Astrocyte (in vitro differentiated cells and primary cell): ENCODE measurements around the gene AVPR2. TPM values are rescaled to one million over a fixed set of nuclear protein-coding genes. Genes with fewer than 3 reads are reported as not detected.

Source experiments
- DNase-seq: peaks from one replicate; pipeline ENCODE4 v3.0.0-alpha.2; 2010; ENCODE audit warnings: low read depth
- FAIRE-seq: peaks from 2 replicates; lab custom pipeline; 2011; peaks lifted over from hg19 to GRCh38; lab: Jason Lieb, UNC
- H2AFZ ChIP-seq: 2 replicates; pipeline ENCODE4 v1.6.0; 2012; ENCODE audit warnings: low read depth, low read length, inconsistent platforms
- H3K27ac ChIP-seq: 2 replicates; pipeline ENCODE4 v1.5.1; 2011; ENCODE audit warnings: low read depth, low read length, inconsistent platforms
- H3K27me3 ChIP-seq: 2 replicates; pipeline ENCODE4 v1.6.0; 2011; ENCODE audit warnings: low read length, inconsistent platforms; ENCODE audit not compliant: insufficient read depth
- H3K36me3 ChIP-seq: 2 replicates; pipeline ENCODE4 v1.5.1; 2011; ENCODE audit warnings: low read length, inconsistent platforms; ENCODE audit not compliant: insufficient read depth
- H3K4me1 ChIP-seq: 2 replicates; pipeline ENCODE4 v1.5.1; 2011; ENCODE audit warnings: low read length, inconsistent platforms; ENCODE audit not compliant: insufficient read depth
- H3K4me2 ChIP-seq: 2 replicates; pipeline ENCODE4 v1.6.0; 2012; ENCODE audit warnings: low read length, inconsistent platforms
- H3K4me3 ChIP-seq: 2 replicates; pipeline ENCODE4 v1.5.1; 2011; ENCODE audit warnings: low read depth, mild to moderate bottlenecking, low read length, inconsistent platforms; ENCODE audit not compliant: insufficient read depth
- H3K79me2 ChIP-seq: 2 replicates; pipeline ENCODE4 v1.6.0; 2012; ENCODE audit warnings: mild to moderate bottlenecking, low read length, inconsistent platforms; ENCODE audit not compliant: insufficient read depth
- H3K9ac ChIP-seq: 2 replicates; pipeline ENCODE4 v1.6.0; 2012; ENCODE audit warnings: mild to moderate bottlenecking, low read length, inconsistent platforms
- H3K9me3 ChIP-seq: 2 replicates; pipeline ENCODE4 v1.5.1; 2012; ENCODE audit warnings: low read depth, mild to moderate bottlenecking, low read length, inconsistent platforms; ENCODE audit not compliant: insufficient read depth
- H4K20me1 ChIP-seq: 2 replicates; pipeline ENCODE4 v1.6.0; 2012; ENCODE audit warnings: low read length, inconsistent platforms; ENCODE audit not compliant: insufficient read depth
- H3K27ac Mint-ChIP-seq: one replicate; pipeline ENCODE4 v1.8.0; 2021; ENCODE audit warnings: mild to moderate bottlenecking, mixed read lengths; ENCODE audit not compliant: unreplicated experiment
- H3K27me3 Mint-ChIP-seq: one replicate; pipeline ENCODE4 v1.8.0; 2021; ENCODE audit warnings: low read depth, mixed read lengths; ENCODE audit not compliant: unreplicated experiment
- H3K36me3 Mint-ChIP-seq: one replicate; pipeline ENCODE4 v1.8.0; 2021; ENCODE audit warnings: low read depth, mixed read lengths; ENCODE audit not compliant: unreplicated experiment
- H3K4me1 Mint-ChIP-seq: one replicate; pipeline ENCODE4 v1.8.0; 2021; ENCODE audit warnings: low read depth, mixed read lengths; ENCODE audit not compliant: unreplicated experiment
- H3K4me3 Mint-ChIP-seq: one replicate; pipeline ENCODE4 v1.8.0; 2021; ENCODE audit warnings: mild to moderate bottlenecking, moderate library complexity, mixed read lengths; ENCODE audit not compliant: unreplicated experiment
- H3K9me3 Mint-ChIP-seq: one replicate; pipeline ENCODE4 v1.8.0; 2021; ENCODE audit warnings: mild to moderate bottlenecking, mixed read lengths; ENCODE audit not compliant: unreplicated experiment
- CTCF ChIP-seq: IDR thresholded peaks from 2 replicates; pipeline ENCODE4 v1.5.1; 2011; ENCODE audit warnings: low read depth, mild to moderate bottlenecking, inconsistent platforms, low read length, moderate library complexity; ENCODE audit not compliant: insufficient read depth
- EZH2 ChIP-seq: IDR thresholded peaks from 2 replicates; pipeline ENCODE4 v1.6.1; 2012; ENCODE audit warnings: mild to moderate bottlenecking, low read length, inconsistent platforms; ENCODE audit not compliant: insufficient read depth
- total RNA-seq: library from RNA; stranded (reverse); gene quantifications from 2 replicates; pipeline ENCODE4 v1.2.1, GENCODE V29; 2021

AVPR2 gene
- total RNA-seq, 1 donor from 2014 or later = not detected

DNA sequence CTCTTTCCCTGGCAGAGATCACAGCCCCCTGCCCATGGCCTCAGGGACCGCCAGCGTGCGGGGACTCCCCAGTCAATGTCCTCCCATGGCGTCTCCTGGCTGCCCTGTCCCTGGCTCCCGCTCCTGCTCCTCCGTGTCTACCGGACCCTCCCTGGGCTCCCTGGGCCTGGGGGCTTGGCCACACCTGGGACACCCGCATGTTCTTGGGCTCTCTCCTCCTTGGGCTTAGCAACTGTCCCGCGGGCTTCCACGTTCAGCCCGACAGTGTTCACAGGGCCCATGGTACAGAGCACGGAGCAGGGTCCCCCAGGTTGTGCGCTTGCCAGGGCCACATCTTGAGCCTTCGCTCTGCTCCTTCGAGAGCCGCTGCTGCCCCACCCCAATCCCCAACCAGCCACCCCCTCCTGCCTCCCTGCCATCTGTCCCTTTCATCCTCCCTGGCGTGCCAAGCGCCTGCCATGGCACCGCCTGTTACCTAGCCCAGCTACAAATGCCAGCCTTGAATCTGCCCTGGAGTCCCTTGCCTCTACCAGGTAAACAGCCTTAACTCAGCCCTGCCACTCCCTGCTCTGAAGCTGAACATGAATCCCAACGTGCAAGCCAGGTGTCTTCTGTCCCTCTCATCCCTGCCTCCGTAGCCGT, 3.9 kb downstream of the AVPR2 start:
- Histone ChIP-seq H3K27me3 (no peaks in the 10 kb centered on the region), H2AFZ (no peak overlapping the region), H3K4me1 (no peaks in the 10 kb centered on the region), H3K4me3 (no peak overlapping the region), H3K9me3 (no peaks in the 10 kb centered on the region), H4K20me1 (no peaks in the 10 kb centered on the region), H3K4me2 (no peak overlapping the region), H3K36me3 (no peaks in the 10 kb centered on the region), H3K79me2 (no peaks in the 10 kb centered on the region), H3K9ac (no peak overlapping the region), H3K27ac (no peak overlapping the region)
- no peak for FAIRE-seq
- Mint-ChIP-seq H3K4me3 (no peak overlapping the region), H3K36me3 (no peaks in the 10 kb centered on the region), H3K27me3 (no peaks in the 10 kb centered on the region), H3K4me1 (peaks cover 2% of the 10 kb centered on the region), H3K9me3 (no peaks in the 10 kb centered on the region), H3K27ac (no peak overlapping the region)
- DNase-seq = no peak
- TF ChIP-seq CTCF = no peak
- TF ChIP-seq EZH2 = no peak

DNA sequence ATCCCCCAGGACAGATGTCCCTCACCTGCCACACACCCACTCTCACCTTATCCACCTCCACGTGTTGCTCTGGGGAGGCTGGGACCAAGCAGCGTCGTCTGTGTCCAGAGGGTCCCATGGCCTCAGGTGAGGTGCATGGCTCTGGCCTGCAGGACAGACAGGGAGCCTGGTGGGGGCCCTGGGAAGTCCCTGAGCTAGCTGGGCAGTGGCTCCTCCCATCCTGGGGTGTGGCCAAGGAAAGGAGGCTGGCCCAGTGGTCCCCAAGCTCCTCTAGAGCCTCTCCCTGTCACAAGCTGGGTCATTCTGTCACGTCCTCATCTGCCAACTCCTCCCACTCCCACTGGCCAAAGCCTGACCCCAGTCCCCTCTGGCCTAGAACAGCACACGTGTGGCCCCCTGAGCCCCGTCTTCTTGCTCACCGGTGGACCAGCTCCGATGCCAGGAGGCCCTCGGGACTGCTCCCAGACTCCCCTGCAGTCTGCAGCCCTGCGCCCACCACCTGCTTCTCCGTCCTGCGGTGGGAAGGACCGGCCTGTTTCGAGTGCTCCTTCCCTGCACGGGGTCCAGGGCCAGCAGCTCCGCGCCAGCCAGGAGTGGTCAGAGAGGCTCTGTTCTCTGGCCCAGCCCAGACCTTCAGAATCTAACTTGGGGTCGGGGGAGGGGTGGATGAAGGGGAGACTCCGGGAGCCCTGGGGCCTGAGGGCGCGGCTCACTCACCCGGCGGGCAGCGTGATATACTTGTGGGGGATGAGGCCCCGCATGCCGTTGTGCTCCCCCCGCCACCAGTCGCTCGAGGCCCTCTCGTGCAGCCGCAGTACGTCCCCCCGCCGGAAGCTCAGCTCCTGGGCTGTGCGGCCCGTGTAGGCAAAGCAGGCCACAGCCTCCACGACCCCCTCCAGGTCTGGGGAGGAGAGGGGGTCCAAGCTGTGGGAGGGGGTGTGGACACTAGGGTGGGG, 4.8 kb downstream of the AVPR2 start:
- Mint-ChIP-seq H3K27me3 (no peaks in the 10 kb centered on the region), H3K27ac (no peak overlapping the region), H3K36me3 (no peaks in the 10 kb centered on the region), H3K4me1 (no peaks in the 10 kb centered on the region), H3K9me3 (no peaks in the 10 kb centered on the region), H3K4me3 (no peak overlapping the region)
- Histone ChIP-seq H4K20me1 (no peaks in the 10 kb centered on the region), H2AFZ (no peak overlapping the region), H3K9ac (no peak overlapping the region), H3K27ac (no peak overlapping the region), H3K27me3 (no peaks in the 10 kb centered on the region), H3K36me3 (no peaks in the 10 kb centered on the region), H3K4me2 (no peak overlapping the region), H3K4me3 (no peak overlapping the region), H3K79me2 (no peaks in the 10 kb centered on the region), H3K9me3 (no peaks in the 10 kb centered on the region), H3K4me1 (no peaks in the 10 kb centered on the region)
- DNase-seq = no peak
- FAIRE-seq = no peak
- TF ChIP-seq EZH2 (no peak), CTCF (no peak)
